HG03575 (cell line): ENCODE measurements around the gene MSTO1.
"Not testable (repeated sequence)": the region's sequence is repeated elsewhere in the genome, so short reads cannot be mapped to it uniquely, and the experiment has no call there.

Source experiments
- ATAC-seq: cut with Tn5 transposase; IDR thresholded peaks from one replicate; pipeline ENCODE4 v1.9.1; 2021; ENCODE audit not compliant: unreplicated experiment, insufficient number of reproducible peaks, low FRiP score; ENCODE audit errors: extremely low read depth

The MSTO1 gene

GRCh38 chr1:155608888-155609225, 1.2 kb upstream of the MSTO1 start:
- ATAC-seq, result no peak

- ATAC-seq, result not testable (repeated sequence)
Measured at GRCh38 chr1:155610257-155610647, 234 bp downstream of the MSTO1 start.

- not testable (repeated sequence) for ATAC-seq
Measured at GRCh38 chr1:155613226-155613625, 3.2 kb downstream of the MSTO1 start.

- ATAC-seq, result no peak
Measured at GRCh38 chr1:155622191-155622590, 12.2 kb downstream of the MSTO1 start.

DNA sequence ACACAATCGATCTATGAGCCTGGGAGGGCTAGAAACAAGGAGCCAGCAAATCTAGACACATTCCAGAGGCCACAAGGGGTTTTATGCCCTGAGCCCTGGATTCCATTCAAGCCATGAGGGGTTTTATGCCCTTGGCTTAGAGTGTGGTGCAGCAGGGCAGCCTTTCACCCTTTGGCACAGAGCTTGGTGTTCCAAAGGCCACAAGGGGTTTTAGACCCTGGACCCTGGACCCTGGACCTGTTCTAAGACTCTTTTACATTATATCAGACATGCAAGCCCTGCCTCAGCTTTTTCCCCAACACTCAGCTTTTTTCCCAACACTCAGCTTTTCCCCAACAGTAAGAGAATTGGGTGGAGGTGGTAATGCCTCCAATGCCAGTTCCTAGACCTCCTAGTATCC, 13.3 kb downstream of the MSTO1 start:
- ATAC-seq, result no peak

DNA sequence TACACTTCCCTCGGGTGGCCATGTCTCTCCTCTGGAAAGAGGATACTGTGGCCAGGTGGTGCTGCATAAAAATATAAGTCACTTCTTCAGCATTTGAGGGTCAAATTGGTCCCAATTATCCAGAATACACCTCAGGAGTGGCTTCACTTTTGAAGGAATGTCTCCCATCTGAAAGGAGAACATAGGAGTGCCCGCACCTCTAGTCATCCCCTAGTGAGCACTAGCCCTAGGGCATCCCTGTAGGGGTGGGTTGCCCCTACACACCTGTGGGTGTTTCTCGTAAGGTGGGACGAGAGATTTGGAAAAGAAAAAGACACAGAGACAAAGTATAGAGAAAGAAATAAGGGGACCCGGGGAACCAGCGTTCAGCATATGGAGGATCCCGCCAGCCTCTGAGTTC, 16.4 kb downstream of the MSTO1 start:
- ATAC-seq, result not testable (repeated sequence)

- ATAC-seq, result no peak
Measured at GRCh38 chr1:155636397-155637153, 26.6 kb downstream of the MSTO1 start.

GRCh38 chr1:155640367-155640766, 30.3 kb downstream of the MSTO1 start:
- no peak for ATAC-seq

GRCh38 chr1:155642559-155643180, 32.7 kb downstream of the MSTO1 start:
- not testable (repeated sequence) for ATAC-seq

GRCh38 chr1:155643230-155643629, 33.2 kb downstream of the MSTO1 start:
- ATAC-seq, result no peak

- no peak for ATAC-seq
Measured at GRCh38 chr1:155645034-155645598, 35.1 kb downstream of the MSTO1 start.

DNA sequence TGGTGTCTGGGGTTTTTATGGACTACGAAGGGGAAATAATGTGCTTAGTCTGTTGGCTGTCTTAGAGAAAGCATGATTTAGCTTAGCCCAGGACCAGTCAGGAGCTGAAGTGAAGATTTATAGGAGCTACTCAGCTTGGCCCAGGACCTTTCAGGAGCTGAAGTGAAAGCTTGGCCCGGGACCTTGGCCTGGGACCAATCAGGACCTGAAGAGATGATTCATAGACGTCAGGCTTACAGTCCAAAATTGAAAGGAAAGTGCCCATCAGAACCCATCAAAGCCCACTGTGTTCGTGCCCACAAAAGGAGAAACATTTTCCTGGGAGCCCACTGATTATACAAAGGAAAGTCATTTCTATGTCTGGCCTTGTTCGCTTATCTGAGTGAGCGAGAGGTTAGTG, 35.6 kb downstream of the MSTO1 start:
- no peak for ATAC-seq

DNA sequence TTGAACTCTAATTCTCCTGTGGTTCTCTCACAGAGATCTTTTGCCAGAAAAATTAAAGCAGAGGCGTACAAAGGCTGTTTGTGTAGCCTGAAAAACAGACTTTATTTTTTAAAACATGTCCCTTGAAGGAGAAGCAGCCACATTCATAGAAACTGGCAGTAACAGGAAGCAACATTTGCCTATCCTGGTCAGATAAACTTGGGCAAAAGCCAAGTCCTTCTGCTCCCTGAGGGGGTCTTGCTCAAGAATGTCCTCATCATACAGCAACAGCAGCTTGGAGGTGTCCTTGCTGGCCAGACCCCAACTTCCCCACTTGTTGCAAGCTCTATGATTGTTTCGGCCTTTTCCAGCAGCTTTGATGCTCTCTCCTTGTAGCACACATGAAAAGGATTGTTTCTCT, 36.3 kb downstream of the MSTO1 start:
- no peak for ATAC-seq

DNA sequence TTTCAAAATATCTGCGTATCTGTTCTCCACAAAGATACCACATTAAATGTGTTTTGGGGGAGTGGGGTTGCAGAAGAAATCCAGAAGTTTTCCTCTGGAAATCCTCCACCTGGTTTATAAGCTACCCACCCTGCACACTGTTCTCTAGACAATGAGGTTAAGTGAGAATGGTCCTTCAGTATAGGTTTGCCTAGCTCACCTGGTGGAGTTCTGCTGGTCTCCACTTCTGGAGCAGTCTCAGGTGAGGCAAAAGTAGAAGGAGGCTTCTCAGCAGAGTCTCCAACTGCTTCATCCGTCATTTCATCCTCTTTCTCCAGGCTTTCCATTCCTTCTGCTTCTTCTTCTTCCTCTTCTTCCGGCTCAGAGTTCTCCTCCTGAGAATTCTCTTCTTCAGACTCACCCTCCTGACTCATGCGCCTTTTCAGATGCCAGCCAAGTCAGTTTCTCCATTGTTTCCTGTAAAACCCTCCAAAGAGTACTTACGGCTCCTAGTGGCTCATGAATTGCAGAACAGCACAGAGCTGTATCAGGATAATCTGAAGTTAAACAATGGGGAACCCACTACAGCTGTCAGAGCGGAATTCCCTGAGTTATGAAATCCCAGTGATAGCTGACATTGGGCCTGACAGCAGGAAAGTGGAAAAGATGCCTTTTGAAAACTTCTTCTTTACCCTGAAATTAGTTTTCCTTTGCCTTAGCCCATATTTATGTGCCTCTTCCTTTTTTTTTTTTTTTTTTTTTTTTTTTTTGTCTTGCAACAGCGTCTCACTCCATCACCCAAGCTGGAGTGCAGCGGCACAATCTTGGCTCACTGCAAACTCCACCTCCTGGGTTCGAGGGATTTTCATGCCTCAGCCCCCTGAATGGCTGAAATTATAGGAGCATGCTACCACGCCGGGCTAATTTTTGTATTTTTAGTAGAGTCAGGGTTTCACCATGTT, 38.5 kb downstream of the MSTO1 start:
- no peak for ATAC-seq

- ATAC-seq, result no peak
Measured at GRCh38 chr1:155649676-155650075, 39.7 kb downstream of the MSTO1 start.

DNA sequence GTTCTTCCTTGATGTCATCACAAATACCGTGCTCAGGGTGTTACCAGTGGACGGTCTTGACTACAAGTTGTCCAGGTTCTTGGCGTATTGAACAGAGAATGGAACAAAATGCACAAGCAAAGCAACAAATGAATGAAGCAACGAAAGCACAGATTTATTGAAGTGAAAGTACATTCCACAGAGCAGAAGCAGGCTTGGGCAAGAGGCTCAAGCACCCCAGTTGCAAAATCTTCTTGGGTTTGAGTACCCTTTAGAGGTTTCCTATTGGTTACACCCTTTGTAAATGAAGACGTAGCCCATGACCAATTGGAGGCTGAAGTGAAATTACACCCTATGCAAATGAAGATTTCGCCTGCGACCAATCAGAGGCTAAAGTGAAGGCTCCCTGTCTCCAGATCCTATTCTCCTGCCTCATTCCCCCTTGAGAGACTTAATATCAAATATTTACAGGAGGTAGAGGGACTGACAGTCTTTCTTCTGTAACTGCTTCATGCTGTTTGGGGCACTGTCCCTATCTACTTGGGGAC, 40.3 kb downstream of the MSTO1 start:
- ATAC-seq, result no peak

GRCh38 chr1:155651861-155652661, 42.0 kb downstream of the MSTO1 start:
- no peak for ATAC-seq

- ATAC-seq, result no peak
Measured at GRCh38 chr1:155652951-155653350, 42.9 kb downstream of the MSTO1 start.
